Measurements from ENCODE around the gene ABR. TPM values are rescaled to one million over a fixed set of nuclear protein-coding genes. Genes with fewer than 3 reads are reported as not detected.
A peak's percentile ranks its signal among the peaks of the same experiment; 100 is the strongest.
"Not testable (repeated sequence)": the region's sequence is repeated elsewhere in the genome, so short reads cannot be mapped to it uniquely, and the experiment has no call there.

The ABR gene
- total RNA-seq, 4 donors from 2014 or later = 286 to 1,099 (median 522) TPM

DNA sequence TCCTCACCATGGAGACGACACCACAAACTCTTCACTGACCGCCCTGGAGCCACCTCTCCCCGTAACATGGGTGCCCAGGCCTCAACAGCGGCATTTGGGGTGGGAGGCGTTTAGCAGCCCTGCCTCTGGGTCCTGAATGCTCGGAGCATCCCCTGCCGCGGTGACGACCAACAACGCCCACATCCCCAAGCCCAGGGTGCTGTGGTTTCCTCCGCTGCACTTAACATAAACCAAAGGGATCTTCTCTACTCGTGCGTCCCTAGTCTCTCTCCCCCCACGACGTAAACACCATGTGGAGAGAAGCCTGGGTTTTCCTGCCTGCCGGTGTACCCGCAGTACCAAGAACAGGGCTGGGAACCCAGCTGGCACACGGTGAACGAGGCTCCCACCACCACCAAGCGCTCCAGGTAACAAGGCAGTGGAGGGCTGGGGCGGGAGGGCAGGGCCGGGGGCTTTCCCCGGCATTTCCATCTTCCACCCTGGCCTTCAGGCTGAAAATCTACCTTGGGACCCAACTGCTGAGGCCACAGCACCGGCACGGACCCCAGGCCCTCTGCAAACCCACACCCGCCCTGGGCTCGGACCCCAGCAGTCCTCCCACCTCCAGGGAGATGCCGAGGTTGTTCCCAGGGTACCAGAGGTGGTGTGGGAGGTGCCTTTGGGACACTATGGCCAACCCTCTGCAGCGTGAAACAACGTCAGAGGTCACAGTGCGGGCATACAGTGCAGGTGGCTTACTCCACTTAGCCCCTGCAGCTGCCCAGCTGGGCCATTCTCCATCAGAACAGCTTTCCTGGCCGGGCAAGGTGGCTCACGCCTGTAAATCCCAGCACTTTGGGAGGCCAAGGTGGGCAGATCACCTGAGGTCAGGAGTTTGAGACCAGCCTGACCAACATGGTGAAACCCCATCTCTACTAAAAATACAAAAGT is 128.5 kb downstream of the ABR start:
- Histone ChIP-seq H3K27me3 (no peaks in the 10 kb centered on the region), H3K9me3 (no peaks in the 10 kb centered on the region), H3K4me3 (no peak overlapping the region), H3K27ac (peak overlapping the region in 2 of 4 donors; percentile 1 to 17), H3K4me1 (peaks cover 0 to 14% (median 3%) of the 10 kb centered on the region in 4 donors), H3K36me3 (peaks cover 0 to 50% (median 6%) of the 10 kb centered on the region in 4 donors)
- intact Hi-C loops (cut with DNase I; ENCODE audit: low total_unique reads) = no loop called here
- DNase-seq = no peak
- in situ Hi-C loops (cut with MboI; ENCODE audit: low pct_ligation_motif_present in 1 of 4, low pct_unique_long_range_greater_than_20kb in 1 of 4, low sequenced_read_pairs in 3 of 4) = no loop called here
- WGBS, 2 donors (ENCODE audit: low coverage in 1 of 2) = 87 to 92% methylated on average over 2 to 26 of the region's 33 CpGs
- TF ChIP-seq, protein P1, sequence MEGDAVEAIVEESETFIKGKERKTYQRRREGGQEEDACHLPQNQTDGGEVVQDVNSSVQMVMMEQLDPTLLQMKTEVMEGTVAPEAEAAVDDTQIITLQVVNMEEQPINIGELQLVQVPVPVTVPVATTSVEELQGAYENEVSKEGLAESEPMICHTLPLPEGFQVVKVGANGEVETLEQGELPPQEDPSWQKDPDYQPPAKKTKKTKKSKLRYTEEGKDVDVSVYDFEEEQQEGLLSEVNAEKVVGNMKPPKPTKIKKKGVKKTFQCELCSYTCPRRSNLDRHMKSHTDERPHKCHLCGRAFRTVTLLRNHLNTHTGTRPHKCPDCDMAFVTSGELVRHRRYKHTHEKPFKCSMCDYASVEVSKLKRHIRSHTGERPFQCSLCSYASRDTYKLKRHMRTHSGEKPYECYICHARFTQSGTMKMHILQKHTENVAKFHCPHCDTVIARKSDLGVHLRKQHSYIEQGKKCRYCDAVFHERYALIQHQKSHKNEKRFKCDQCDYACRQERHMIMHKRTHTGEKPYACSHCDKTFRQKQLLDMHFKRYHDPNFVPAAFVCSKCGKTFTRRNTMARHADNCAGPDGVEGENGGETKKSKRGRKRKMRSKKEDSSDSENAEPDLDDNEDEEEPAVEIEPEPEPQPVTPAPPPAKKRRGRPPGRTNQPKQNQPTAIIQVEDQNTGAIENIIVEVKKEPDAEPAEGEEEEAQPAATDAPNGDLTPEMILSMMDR (IDR thresholded peaks at IDR 0.05) = no peak
- TF ChIP-seq POLR2AphosphoS5 (IDR thresholded peaks at IDR 0.05) = no peak
- no peak for TF ChIP-seq POLR2A (IDR thresholded peaks at IDR 0.05)
- no peak for TF ChIP-seq EP300 (IDR thresholded peaks at IDR 0.05; ENCODE audit: low read depth)

DNA sequence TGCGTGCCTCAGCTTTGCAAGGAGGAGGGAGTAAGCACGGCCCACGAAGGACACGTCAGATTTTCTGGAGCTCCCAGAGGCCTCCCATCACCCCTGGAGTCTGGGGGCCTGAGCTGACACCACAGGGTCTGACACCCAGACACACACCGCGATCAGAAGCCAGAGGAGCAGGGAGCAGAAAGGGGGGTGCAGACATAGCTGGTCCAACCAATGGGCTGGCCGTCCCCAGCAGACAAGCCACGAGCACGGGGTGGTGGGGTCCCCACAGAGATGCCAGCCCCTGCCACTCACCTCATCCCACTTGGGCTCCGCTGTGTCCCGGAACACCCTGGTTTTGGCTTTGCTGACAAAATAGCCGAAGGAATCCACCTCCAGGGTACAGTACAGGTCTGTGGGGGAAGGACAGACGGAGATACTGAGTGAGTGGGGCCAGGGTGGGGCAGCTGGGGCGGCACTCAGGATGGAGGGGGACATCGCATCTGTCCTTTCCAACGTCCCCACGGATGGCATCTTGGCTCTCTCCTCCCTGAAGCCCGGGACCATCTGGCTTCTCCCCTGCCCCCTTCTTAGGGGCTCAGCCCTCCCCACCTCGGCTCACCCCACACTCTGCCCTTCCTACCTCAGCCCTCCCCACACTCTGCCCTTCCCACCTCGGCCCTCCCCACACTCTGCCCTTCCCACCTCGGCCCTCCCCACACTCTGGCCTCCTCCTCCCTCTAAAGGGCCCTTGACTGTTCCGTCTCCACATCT is 129.4 kb downstream of the ABR start:
- in situ Hi-C loops (cut with MboI; ENCODE audit: low pct_ligation_motif_present in 1 of 4, low pct_unique_long_range_greater_than_20kb in 1 of 4, low sequenced_read_pairs in 3 of 4) = no loop called here
- peaks cover 0 to 14% (median 3%) of the 10 kb centered on the region in 4 donors for H3K4me1 ChIP-seq
- H3K27me3 ChIP-seq = no peaks in the 10 kb centered on the region
- no peak overlapping the region for H3K27ac ChIP-seq
- H3K9me3 ChIP-seq = no peaks in the 10 kb centered on the region
- intact Hi-C loops (cut with DNase I; ENCODE audit: low total_unique reads) = no loop called here
- peaks cover 0 to 46% (median 6%) of the 10 kb centered on the region in 4 donors for H3K36me3 ChIP-seq
- TF ChIP-seq, protein P1 (IDR thresholded peaks at IDR 0.05) = no peak
- TF ChIP-seq POLR2A (IDR thresholded peaks at IDR 0.05) (no peak), EP300 (IDR thresholded peaks at IDR 0.05; ENCODE audit: low read depth) (no peak), POLR2AphosphoS5 (IDR thresholded peaks at IDR 0.05) (no peak)
- 80 to 81% methylated on average over 2 to 21 of the region's 22 CpGs for WGBS, 2 donors (ENCODE audit: low coverage in 1 of 2)
- no peak overlapping the region for H3K4me3 ChIP-seq
- DNase-seq = no peak

DNA sequence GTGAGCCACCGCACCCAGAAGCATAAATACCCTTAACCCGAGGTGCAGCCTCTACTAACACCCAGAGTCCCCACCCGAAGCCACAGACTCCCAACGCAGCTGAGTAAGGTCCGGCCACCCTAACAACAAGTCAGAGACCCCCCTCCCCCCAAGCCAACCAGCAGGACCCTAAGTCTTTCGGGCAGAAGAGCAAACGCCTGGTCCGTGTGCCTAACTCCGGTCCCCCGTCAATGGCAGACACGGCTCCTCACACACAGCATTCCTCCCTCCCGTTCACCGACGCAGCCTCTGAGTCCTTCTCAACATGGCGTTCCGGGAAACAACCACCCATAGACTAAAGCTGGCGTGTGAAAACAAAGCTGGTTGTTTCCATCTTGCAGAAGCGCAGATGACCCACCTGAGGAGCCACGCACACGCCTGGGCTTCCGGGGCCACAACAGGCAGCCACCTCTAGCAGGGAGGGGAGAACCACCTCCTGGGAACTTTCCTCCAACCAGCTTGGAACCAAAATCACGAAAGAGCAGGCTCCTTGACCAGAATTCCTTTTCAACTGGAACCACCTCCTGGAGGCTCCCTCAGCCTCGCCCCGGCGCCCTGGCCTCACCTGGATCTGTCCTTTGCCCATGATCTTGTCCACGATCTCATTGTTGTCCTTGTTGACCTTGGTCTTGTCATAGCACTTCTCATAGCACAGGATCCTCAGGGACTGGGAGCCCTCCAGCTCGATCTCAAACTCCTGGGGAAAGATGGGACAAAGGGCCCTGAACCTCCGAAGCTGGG is 130.1 kb downstream of the ABR start:
- H3K27me3 ChIP-seq = no peaks in the 10 kb centered on the region
- H3K27ac ChIP-seq = no peak overlapping the region
- no peaks in the 10 kb centered on the region for H3K9me3 ChIP-seq
- no peak for DNase-seq
- in situ Hi-C loops (cut with MboI; ENCODE audit: low pct_ligation_motif_present in 1 of 4, low pct_unique_long_range_greater_than_20kb in 1 of 4, low sequenced_read_pairs in 3 of 4) = no loop called here
- peaks cover 0 to 14% (median 3%) of the 10 kb centered on the region in 4 donors for H3K4me1 ChIP-seq
- H3K36me3 ChIP-seq = peaks cover 0 to 38% (median 3%) of the 10 kb centered on the region in 4 donors
- intact Hi-C loops (cut with DNase I; ENCODE audit: low total_unique reads) = no loop called here
- no peak for TF ChIP-seq POLR2AphosphoS5 (IDR thresholded peaks at IDR 0.05)
- TF ChIP-seq EP300 (IDR thresholded peaks at IDR 0.05; ENCODE audit: low read depth) = no peak
- TF ChIP-seq, protein P1 (IDR thresholded peaks at IDR 0.05) = no peak
- TF ChIP-seq POLR2A (IDR thresholded peaks at IDR 0.05) = no peak
- H3K4me3 ChIP-seq = no peak overlapping the region
- WGBS, 2 donors (ENCODE audit: low coverage in 1 of 2) = 91% methylated on average over 28 of the region's 28 CpGs; no CpG with 5 or more reads in 1 of the 2 donors

DNA sequence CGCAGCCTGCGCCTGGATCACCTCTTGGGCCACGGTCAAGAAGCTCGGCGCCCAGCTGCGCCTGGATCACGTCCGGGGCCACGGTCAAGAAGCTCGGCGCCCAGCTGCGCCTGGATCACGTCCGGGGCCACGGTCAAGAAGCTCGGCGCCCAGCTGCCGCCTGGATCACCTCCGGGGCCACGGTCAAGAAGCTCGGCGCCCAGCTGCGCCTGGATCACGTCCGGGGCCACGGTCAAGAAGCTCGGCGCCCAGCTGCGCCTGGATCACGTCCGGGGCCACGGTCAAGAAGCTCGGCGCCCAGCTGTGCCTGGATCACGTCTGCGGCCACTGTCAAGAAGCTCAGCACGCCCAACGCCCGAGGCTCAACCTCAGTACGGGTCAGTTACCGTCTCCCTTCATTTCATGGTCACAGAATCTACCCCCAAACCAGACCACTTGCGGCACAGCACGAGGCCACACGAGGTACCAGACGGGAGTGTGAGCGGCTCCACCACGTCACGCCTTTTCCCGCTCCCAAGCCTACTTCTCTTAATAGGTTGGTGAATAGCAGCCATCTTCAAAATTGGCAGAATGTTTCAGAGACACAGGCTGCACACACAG is 131.2 kb downstream of the ABR start:
- Histone ChIP-seq H3K36me3 (peaks cover 0 to 31% (median 0%) of the 10 kb centered on the region in 4 donors), H3K27ac (peak overlapping the region; percentile 28 to 87 (median 74)), H3K4me1 (peaks cover 0 to 19% (median 8%) of the 10 kb centered on the region in 4 donors)
- DNase-seq; in situ Hi-C loops (cut with MboI; ENCODE audit: low pct_ligation_motif_present in 1 of 4, low pct_unique_long_range_greater_than_20kb in 1 of 4, low sequenced_read_pairs in 3 of 4); H3K4me3 ChIP-seq; H3K27me3 ChIP-seq; intact Hi-C loops (cut with DNase I; ENCODE audit: low total_unique reads); H3K9me3 ChIP-seq: not testable (repeated sequence)
- 85 to 94% methylated on average over 3 to 35 of the region's 49 CpGs for WGBS, 2 donors (ENCODE audit: low coverage in 1 of 2)

Data from transverse colon (tissue), 4 donors.